Measurements from ENCODE around the gene TRIL. TPM values are rescaled to one million over a fixed set of nuclear protein-coding genes. Genes with fewer than 3 reads are reported as not detected.

The TRIL gene
- total RNA-seq, 1 experiment from 2014 or later, result 0.45 TPM

DNA sequence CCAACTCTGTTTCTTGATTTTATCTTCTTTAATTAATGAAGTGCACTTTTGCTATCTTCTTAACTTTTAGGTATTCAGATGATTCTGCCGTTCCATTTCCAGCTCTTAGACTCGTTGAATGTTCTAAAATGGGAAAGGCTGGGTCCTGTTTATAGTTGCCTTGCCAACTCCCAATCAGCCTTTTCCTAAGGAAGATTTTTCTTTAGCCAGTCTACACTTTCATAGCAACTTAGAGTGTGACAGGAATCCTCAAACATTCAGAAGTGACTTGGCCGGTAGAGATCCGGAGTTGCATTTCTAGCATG, 23.0 kb upstream of the TRIL start:
- BruUV-seq (replicated peaks), result no TSS peak
- Histone ChIP-seq H3K36me3 (ENCODE audit: control insufficient read depth, insufficient read depth, low read length) (no peaks in the 10 kb centered on the region), H3K4me1 (peaks cover 7% of the 10 kb centered on the region), H3K27me3 (replicated peaks; ENCODE audit: control insufficient read depth, insufficient read depth, low read length) (no peaks in the 10 kb centered on the region), H3K9me3 (no peaks in the 10 kb centered on the region), H3K4me3 (ENCODE audit: low read depth, low read length) (no peak overlapping the region)
- Mint-ChIP-seq H3K27me3 (ENCODE audit: insufficient read depth, unreplicated experiment) (no peaks in the 10 kb centered on the region), H3K4me3 (ENCODE audit: unreplicated experiment) (no peak overlapping the region), H3K27ac (ENCODE audit: unreplicated experiment) (no peak overlapping the region), H3K36me3 (ENCODE audit: insufficient read depth, unreplicated experiment) (no peaks in the 10 kb centered on the region), H3K9me3 (ENCODE audit: unreplicated experiment) (no peaks in the 10 kb centered on the region), H3K4me1 (ENCODE audit: low read depth, unreplicated experiment) (peaks cover 8% of the 10 kb centered on the region)
- POLR2A ChIA-PET, result interaction anchor here (0.6 kb wide), 1 partner anchor 35 kb away, joined by 3 read pairs; no protein-coding TSS in a partner anchor
- intact Hi-C loops (cut with micrococcal nuclease; ENCODE audit: unreplicated experiment), result no loop called here
- CTCF ChIA-PET, result no interaction called here
- no peak for DNase-seq
- TF ChIP-seq, protein P1, sequence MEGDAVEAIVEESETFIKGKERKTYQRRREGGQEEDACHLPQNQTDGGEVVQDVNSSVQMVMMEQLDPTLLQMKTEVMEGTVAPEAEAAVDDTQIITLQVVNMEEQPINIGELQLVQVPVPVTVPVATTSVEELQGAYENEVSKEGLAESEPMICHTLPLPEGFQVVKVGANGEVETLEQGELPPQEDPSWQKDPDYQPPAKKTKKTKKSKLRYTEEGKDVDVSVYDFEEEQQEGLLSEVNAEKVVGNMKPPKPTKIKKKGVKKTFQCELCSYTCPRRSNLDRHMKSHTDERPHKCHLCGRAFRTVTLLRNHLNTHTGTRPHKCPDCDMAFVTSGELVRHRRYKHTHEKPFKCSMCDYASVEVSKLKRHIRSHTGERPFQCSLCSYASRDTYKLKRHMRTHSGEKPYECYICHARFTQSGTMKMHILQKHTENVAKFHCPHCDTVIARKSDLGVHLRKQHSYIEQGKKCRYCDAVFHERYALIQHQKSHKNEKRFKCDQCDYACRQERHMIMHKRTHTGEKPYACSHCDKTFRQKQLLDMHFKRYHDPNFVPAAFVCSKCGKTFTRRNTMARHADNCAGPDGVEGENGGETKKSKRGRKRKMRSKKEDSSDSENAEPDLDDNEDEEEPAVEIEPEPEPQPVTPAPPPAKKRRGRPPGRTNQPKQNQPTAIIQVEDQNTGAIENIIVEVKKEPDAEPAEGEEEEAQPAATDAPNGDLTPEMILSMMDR (IDR thresholded peaks at IDR 0.05; ENCODE audit: insufficient read depth in 1 of 2, low read depth in 1 of 2, low read length in 1 of 2, severe bottlenecking in 1 of 2, unreplicated experiment in 1 of 2), result no peak

DNA sequence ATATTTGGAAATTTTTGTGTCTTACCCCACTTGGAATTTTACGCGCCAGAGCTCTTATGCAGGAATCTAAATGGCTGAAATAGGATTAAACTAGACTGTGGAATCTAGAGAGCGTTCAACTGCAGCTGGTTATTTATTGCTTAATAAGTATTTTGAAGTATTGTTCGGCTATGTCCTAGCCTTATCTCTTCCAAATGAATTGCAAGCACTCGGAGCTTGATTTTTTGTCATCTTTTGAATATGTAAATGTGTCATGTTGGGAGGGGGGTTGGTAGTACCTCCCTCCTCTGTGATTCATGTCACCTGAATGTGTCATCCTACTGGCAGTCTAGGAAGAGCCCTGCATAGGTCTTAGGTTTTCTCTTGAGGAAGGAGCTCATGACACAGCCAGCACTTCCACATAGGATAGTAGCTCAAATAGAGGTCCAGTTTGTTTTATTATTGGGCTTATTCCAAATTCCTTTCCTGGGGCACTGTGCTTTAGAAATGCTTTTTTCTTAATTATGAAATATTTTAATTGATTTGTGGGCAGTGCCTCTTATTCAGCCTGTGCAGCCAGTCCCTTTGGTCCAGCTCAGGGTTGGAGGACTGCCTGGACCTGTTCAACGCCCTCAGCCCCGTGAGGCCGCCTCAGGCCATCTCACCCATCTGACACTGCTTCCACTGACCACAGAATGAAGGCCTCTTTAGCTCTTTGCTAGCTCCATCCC, 22.5 kb upstream of the TRIL start:
- Mint-ChIP-seq H3K4me1 (ENCODE audit: low read depth, unreplicated experiment) (peaks cover 6% of the 10 kb centered on the region), H3K4me3 (ENCODE audit: unreplicated experiment) (no peak overlapping the region), H3K27me3 (ENCODE audit: insufficient read depth, unreplicated experiment) (no peaks in the 10 kb centered on the region), H3K27ac (ENCODE audit: unreplicated experiment) (no peak overlapping the region), H3K9me3 (ENCODE audit: unreplicated experiment) (no peaks in the 10 kb centered on the region), H3K36me3 (ENCODE audit: insufficient read depth, unreplicated experiment) (no peaks in the 10 kb centered on the region)
- TF ChIP-seq, protein P1 (IDR thresholded peaks at IDR 0.05; ENCODE audit: insufficient read depth in 1 of 2, low read depth in 1 of 2, low read length in 1 of 2, severe bottlenecking in 1 of 2, unreplicated experiment in 1 of 2), result no peak
- H3K36me3 ChIP-seq (ENCODE audit: control insufficient read depth, insufficient read depth, low read length), result no peaks in the 10 kb centered on the region
- ChIA-PET POLR2A (interaction anchor here (0.6 kb wide), 1 partner anchor 36 kb away, joined by 3 read pairs; no protein-coding TSS in a partner anchor), CTCF (no interaction called here)
- no peaks in the 10 kb centered on the region for H3K27me3 ChIP-seq (replicated peaks; ENCODE audit: control insufficient read depth, insufficient read depth, low read length)
- no TSS peak for BruUV-seq (replicated peaks)
- DNase-seq, result no peak
- peaks cover 5% of the 10 kb centered on the region for H3K4me1 ChIP-seq
- H3K9me3 ChIP-seq, result no peaks in the 10 kb centered on the region
- intact Hi-C loops (cut with micrococcal nuclease; ENCODE audit: unreplicated experiment), result no loop called here
- H3K4me3 ChIP-seq (ENCODE audit: low read depth, low read length), result no peak overlapping the region

DNA sequence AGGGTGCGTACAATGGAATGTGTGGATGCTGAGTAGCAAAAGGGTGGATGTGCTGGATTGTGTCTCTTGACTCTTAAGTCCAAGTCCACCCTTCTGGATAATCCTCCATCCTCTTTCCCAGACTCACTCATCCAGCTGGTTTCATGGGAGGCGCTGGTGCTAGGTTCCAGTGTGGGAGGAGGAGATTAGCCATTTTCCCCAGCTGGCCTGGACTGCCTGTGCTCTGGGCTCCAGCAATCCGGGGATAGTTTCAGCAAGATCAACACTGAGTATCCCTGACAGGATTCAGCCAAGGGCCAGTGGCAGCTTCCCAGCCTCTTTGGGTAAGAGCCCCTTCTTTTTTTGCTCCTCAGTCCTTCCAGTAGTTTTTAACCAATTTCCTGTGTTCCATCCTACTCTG, 21.6 kb upstream of the TRIL start:
- no TSS peak for BruUV-seq (replicated peaks)
- Mint-ChIP-seq H3K4me1 (ENCODE audit: low read depth, unreplicated experiment) (peaks cover 6% of the 10 kb centered on the region), H3K9me3 (ENCODE audit: unreplicated experiment) (no peaks in the 10 kb centered on the region), H3K27ac (ENCODE audit: unreplicated experiment) (no peak overlapping the region), H3K4me3 (ENCODE audit: unreplicated experiment) (no peak overlapping the region), H3K36me3 (ENCODE audit: insufficient read depth, unreplicated experiment) (no peaks in the 10 kb centered on the region), H3K27me3 (ENCODE audit: insufficient read depth, unreplicated experiment) (no peaks in the 10 kb centered on the region)
- DNase-seq, result no peak
- H3K36me3 ChIP-seq (ENCODE audit: control insufficient read depth, insufficient read depth, low read length), result no peaks in the 10 kb centered on the region
- H3K9me3 ChIP-seq, result no peaks in the 10 kb centered on the region
- H3K4me1 ChIP-seq, result peaks cover 3% of the 10 kb centered on the region
- ChIA-PET POLR2A (no interaction called here), CTCF (no interaction called here)
- no peak overlapping the region for H3K4me3 ChIP-seq (ENCODE audit: low read depth, low read length)
- intact Hi-C loops (cut with micrococcal nuclease; ENCODE audit: unreplicated experiment), result no loop called here
- TF ChIP-seq, protein P1 (IDR thresholded peaks at IDR 0.05; ENCODE audit: insufficient read depth in 1 of 2, low read depth in 1 of 2, low read length in 1 of 2, severe bottlenecking in 1 of 2, unreplicated experiment in 1 of 2), result no peak
- no peaks in the 10 kb centered on the region for H3K27me3 ChIP-seq (replicated peaks; ENCODE audit: control insufficient read depth, insufficient read depth, low read length)
